ENCODE data around the gene OR6B1. TPM values are rescaled to one million over a fixed set of nuclear protein-coding genes. Genes with fewer than 3 reads are reported as not detected.

The OR6B1 gene
- total RNA-seq, 4 donors from 2014 or later: not detected

GRCh38 chr7:143960813-143961610 lies 39.1 kb upstream of the OR6B1 start:
- no peaks in the 10 kb centered on the region for H3K27me3 ChIP-seq
- no peak for DNase-seq
- no peaks in the 10 kb centered on the region for H3K36me3 ChIP-seq
- no peaks in the 10 kb centered on the region for H3K9me3 ChIP-seq
- no peak overlapping the region for H3K4me3 ChIP-seq
- H3K27ac ChIP-seq: no peak overlapping the region
- H3K4me1 ChIP-seq: no peaks in the 10 kb centered on the region
- no peak for TF ChIP-seq POLR2A (IDR thresholded peaks at IDR 0.05)

DNA sequence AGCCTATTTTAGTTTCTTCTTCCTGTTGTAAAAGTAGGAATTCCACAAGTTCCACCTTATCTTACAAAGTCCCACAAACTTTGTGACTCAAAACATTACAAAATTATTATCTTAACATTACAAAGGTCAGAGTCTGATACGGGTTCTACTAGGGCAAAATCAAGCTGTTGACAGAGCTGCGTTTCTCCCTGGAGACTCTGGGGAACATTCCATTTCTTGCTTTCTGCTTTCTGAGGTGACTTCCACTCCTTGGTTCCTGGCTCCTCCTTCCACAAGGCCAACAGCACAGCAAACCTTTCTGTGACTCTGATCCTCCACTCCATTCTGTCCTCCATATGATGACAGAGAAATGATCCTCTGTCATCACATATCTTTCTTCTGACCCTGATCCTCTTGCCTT lies 34.8 kb upstream of the OR6B1 start:
- H3K36me3 ChIP-seq: no peaks in the 10 kb centered on the region
- H3K4me3 ChIP-seq: no peak overlapping the region
- no peaks in the 10 kb centered on the region for H3K27me3 ChIP-seq
- no peaks in the 10 kb centered on the region for H3K9me3 ChIP-seq
- no peak for DNase-seq
- no peaks in the 10 kb centered on the region for H3K4me1 ChIP-seq
- TF ChIP-seq, protein P1, sequence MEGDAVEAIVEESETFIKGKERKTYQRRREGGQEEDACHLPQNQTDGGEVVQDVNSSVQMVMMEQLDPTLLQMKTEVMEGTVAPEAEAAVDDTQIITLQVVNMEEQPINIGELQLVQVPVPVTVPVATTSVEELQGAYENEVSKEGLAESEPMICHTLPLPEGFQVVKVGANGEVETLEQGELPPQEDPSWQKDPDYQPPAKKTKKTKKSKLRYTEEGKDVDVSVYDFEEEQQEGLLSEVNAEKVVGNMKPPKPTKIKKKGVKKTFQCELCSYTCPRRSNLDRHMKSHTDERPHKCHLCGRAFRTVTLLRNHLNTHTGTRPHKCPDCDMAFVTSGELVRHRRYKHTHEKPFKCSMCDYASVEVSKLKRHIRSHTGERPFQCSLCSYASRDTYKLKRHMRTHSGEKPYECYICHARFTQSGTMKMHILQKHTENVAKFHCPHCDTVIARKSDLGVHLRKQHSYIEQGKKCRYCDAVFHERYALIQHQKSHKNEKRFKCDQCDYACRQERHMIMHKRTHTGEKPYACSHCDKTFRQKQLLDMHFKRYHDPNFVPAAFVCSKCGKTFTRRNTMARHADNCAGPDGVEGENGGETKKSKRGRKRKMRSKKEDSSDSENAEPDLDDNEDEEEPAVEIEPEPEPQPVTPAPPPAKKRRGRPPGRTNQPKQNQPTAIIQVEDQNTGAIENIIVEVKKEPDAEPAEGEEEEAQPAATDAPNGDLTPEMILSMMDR (IDR thresholded peaks at IDR 0.05): no peak
- TF ChIP-seq POLR2A (IDR thresholded peaks at IDR 0.05): no peak
- H3K27ac ChIP-seq: no peak overlapping the region

GRCh38 chr7:143967398-143967797 lies 32.7 kb upstream of the OR6B1 start:
- DNase-seq: no peak
- TF ChIP-seq, protein P1 (IDR thresholded peaks at IDR 0.05): no peak
- no peak for TF ChIP-seq POLR2A (IDR thresholded peaks at IDR 0.05)

GRCh38 chr7:143973870-143974416 lies 26.2 kb upstream of the OR6B1 start:
- DNase-seq: no peak
- H3K27ac ChIP-seq: no peak overlapping the region

More at GRCh38 chr7:143967398-143967797, 32.7 kb upstream of the OR6B1 start:
- no peaks in the 10 kb centered on the region for H3K27me3 ChIP-seq
- H3K27ac ChIP-seq: no peak overlapping the region
- H3K9me3 ChIP-seq: no peaks in the 10 kb centered on the region
- H3K36me3 ChIP-seq: no peaks in the 10 kb centered on the region
- H3K4me3 ChIP-seq: no peak overlapping the region
- H3K4me1 ChIP-seq: no peaks in the 10 kb centered on the region

DNA sequence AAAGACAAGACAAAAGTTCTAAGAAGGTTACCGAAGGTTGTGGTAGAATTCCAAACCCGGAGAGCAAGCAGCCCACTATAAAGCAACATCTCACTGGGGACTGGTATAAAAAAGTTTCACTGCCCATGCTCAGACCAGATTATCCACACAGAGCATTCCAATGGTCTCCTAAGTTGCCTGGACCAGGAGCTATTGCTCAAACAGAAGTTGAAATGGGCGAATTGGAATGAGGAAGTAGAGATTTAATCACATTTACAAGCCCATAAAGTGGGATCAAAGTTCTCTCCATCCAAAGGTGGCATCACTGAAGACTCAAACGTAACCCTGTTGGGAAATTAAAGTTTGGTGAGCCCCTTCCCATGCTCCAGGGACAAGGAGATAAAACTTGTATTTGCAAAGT lies 25.7 kb upstream of the OR6B1 start:
- Histone ChIP-seq H3K36me3 (no peaks in the 10 kb centered on the region), H3K27me3 (no peaks in the 10 kb centered on the region), H3K9me3 (no peaks in the 10 kb centered on the region), H3K27ac (no peak overlapping the region), H3K4me3 (no peak overlapping the region), H3K4me1 (peaks cover 0 to 6% (median 0%) of the 10 kb centered on the region in 4 donors)
- TF ChIP-seq, protein P1 (IDR thresholded peaks at IDR 0.05): no peak
- no peak for TF ChIP-seq POLR2A (IDR thresholded peaks at IDR 0.05)
- DNase-seq: no peak

More at GRCh38 chr7:143973870-143974416, 26.2 kb upstream of the OR6B1 start:
- TF ChIP-seq POLR2A (IDR thresholded peaks at IDR 0.05): no peak
- TF ChIP-seq, protein P1 (IDR thresholded peaks at IDR 0.05): no peak
- Histone ChIP-seq H3K27me3 (no peaks in the 10 kb centered on the region), H3K4me3 (no peak overlapping the region), H3K4me1 (peaks cover 0 to 6% (median 0%) of the 10 kb centered on the region in 4 donors), H3K9me3 (no peaks in the 10 kb centered on the region), H3K36me3 (no peaks in the 10 kb centered on the region)

DNA sequence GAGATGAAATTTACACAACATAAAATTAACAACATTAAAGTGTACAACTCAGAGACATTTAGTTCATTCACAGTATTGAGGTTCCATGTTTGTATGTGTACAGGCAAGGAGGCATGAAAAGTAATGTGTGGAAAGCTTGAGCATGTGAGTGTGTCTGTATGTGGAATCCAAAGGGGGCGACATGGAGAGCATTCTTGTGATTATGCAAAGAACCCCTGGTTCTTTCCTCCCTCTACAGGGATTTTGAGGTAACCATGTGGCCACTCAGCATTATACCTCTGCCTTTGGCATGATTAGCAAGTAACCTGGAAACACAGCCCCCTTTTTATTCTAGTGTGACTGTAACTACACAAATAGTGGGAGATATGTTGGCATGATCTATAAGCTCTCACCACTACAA lies 24.5 kb upstream of the OR6B1 start:
- Histone ChIP-seq H3K4me1 (peaks cover 0 to 6% (median 0%) of the 10 kb centered on the region in 4 donors), H3K27ac (no peak overlapping the region), H3K9me3 (no peaks in the 10 kb centered on the region), H3K27me3 (no peaks in the 10 kb centered on the region), H3K36me3 (no peaks in the 10 kb centered on the region), H3K4me3 (no peak overlapping the region)
- TF ChIP-seq POLR2A (IDR thresholded peaks at IDR 0.05): no peak
- TF ChIP-seq, protein P1 (IDR thresholded peaks at IDR 0.05): no peak
- no peak for DNase-seq

Measured in Peyer's patch (tissue), 4 donors.